ENCODE data around the gene CYGB. TPM values are rescaled to one million over a fixed set of nuclear protein-coding genes. Genes with fewer than 3 reads are reported as not detected.

The CYGB gene
- polyA plus RNA-seq, 3 donors = not detected

GRCh38 chr17:76558198-76559095, 20.9 kb upstream of the CYGB start:
- H3K9ac ChIP-seq (ENCODE audit: insufficient read depth, low read length, poor library complexity, severe bottlenecking) = peak overlapping the region; percentile 97
- no peaks in the 10 kb centered on the region for H3K27me3 ChIP-seq (ENCODE audit: control insufficient read depth in 2 of 2, insufficient read depth in 2 of 2, low read length in 2 of 2)
- H3K79me2 ChIP-seq (ENCODE audit: insufficient read depth, low read length) = peaks cover 52% of the 10 kb centered on the region
- peaks cover 15 to 22% of the 10 kb centered on the region in 2 donors for H3K36me3 ChIP-seq (replicated peaks in 1 of 2; ENCODE audit: control insufficient read depth in 1 of 2, insufficient read depth in 2 of 2, low read length in 2 of 2)
- H3K9me3 ChIP-seq (replicated peaks in 1 of 2; ENCODE audit: control insufficient read depth in 1 of 2, insufficient read depth in 1 of 2, low read length in 2 of 2) = no peaks in the 10 kb centered on the region
- Mint-ChIP-seq H3K27me3 (ENCODE audit: low read depth in 3 of 3) (no peaks in the 10 kb centered on the region), H3K27ac (peak overlapping the region; percentile 99 to 100 (median 100)), H3K36me3 (peaks cover 24 to 34% of the 10 kb centered on the region in 2 donors), H3K9me3 (no peaks in the 10 kb centered on the region), H3K4me3 (peak overlapping the region; percentile 95 to 99), H3K4me1 (peaks cover 60% of the 10 kb centered on the region)
- TF ChIP-seq, protein P1, sequence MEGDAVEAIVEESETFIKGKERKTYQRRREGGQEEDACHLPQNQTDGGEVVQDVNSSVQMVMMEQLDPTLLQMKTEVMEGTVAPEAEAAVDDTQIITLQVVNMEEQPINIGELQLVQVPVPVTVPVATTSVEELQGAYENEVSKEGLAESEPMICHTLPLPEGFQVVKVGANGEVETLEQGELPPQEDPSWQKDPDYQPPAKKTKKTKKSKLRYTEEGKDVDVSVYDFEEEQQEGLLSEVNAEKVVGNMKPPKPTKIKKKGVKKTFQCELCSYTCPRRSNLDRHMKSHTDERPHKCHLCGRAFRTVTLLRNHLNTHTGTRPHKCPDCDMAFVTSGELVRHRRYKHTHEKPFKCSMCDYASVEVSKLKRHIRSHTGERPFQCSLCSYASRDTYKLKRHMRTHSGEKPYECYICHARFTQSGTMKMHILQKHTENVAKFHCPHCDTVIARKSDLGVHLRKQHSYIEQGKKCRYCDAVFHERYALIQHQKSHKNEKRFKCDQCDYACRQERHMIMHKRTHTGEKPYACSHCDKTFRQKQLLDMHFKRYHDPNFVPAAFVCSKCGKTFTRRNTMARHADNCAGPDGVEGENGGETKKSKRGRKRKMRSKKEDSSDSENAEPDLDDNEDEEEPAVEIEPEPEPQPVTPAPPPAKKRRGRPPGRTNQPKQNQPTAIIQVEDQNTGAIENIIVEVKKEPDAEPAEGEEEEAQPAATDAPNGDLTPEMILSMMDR (IDR thresholded peaks at IDR 0.05) = peak; percentile 32
- peaks cover 45 to 69% of the 10 kb centered on the region in 2 donors for H3K4me1 ChIP-seq (ENCODE audit: control insufficient read depth in 1 of 2, insufficient read depth in 2 of 2, low read length in 2 of 2)
- H2AFZ ChIP-seq (ENCODE audit: insufficient read depth, low read depth, low read length, poor library complexity, severe bottlenecking) = peak overlapping the region; percentile 85
- peak overlapping the region; percentile 88 to 99 for H3K27ac ChIP-seq (ENCODE audit: low read depth in 1 of 2, low read length in 2 of 2)
- intact Hi-C loops (cut with micrococcal nuclease) = no loop called here
- DNase-seq = no peak
- peaks cover 35% of the 10 kb centered on the region for H4K20me1 ChIP-seq (ENCODE audit: insufficient read depth, low read length)
- WGBS (ENCODE audit: insufficient coverage) = 2% methylated on average over 9 of the region's 14 CpGs
- peak overlapping the region; percentile 94 for H3K4me2 ChIP-seq (replicated peaks; ENCODE audit: extremely low read depth, low read length, poor library complexity, severe bottlenecking)
- H3K4me3 ChIP-seq (replicated peaks in 1 of 3; ENCODE audit: low read depth in 2 of 3, low read length in 3 of 3) = peak overlapping the region; percentile 55 to 95 (median 84)

DNA sequence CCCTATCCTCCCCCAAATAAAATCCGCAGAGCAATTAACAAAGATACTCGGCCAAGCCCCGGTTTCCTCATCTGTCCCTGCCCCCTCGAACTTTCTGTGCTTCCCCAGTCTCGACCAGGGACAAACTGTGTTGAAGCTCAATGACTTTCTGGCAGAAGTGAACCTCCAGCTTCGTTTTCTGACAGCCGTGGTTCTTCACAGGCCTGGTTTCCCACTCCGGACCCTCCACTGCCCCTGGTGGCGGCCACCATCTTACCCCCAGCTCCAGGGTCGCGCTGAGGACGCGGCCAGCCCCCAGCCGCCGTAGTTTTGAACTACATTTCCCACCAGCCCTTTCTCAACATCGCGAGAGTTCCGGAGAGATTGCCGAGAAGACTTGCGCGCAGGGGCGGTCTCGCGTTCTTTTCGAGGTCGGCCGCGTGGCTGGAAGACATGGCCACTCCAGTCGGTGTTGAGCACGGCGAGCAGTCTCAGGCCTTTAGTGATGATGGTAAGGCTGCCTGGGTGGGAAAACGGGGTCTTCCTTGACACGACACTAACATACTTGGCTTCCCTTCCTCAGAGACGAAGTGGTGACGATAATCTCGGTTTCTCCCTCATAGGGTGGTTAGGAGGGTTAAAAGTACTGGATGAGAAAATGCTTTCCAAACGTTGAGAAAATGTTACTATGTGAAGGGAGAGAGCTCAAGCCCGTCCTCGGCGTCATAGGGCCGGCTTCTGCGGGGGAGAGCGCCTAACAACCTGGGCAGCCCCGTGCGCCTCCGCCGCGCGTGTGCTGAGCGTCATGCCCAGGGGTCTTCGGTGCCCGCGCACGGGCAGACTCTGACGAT, 20.1 kb upstream of the CYGB start:
- H3K4me3 Mint-ChIP-seq = peak overlapping the region; percentile 95 to 99
- Histone ChIP-seq H3K79me2 (ENCODE audit: insufficient read depth, low read length) (peaks cover 52% of the 10 kb centered on the region), H3K4me3 (replicated peaks in 1 of 3; ENCODE audit: low read depth in 2 of 3, low read length in 3 of 3) (peak overlapping the region; percentile 55 to 95 (median 84)), H3K27me3 (ENCODE audit: control insufficient read depth in 2 of 2, insufficient read depth in 2 of 2, low read length in 2 of 2) (no peaks in the 10 kb centered on the region), H3K9me3 (replicated peaks in 1 of 2; ENCODE audit: control insufficient read depth in 1 of 2, insufficient read depth in 1 of 2, low read length in 2 of 2) (no peaks in the 10 kb centered on the region), H3K27ac (ENCODE audit: low read depth in 1 of 2, low read length in 2 of 2) (peak overlapping the region; percentile 88 to 99), H3K4me1 (ENCODE audit: control insufficient read depth in 1 of 2, insufficient read depth in 2 of 2, low read length in 2 of 2) (peaks cover 45 to 61% of the 10 kb centered on the region in 2 donors), H3K4me2 (replicated peaks; ENCODE audit: extremely low read depth, low read length, poor library complexity, severe bottlenecking) (peak overlapping the region; percentile 94), H4K20me1 (ENCODE audit: insufficient read depth, low read length) (peaks cover 30% of the 10 kb centered on the region), H3K36me3 (replicated peaks in 1 of 2; ENCODE audit: control insufficient read depth in 1 of 2, insufficient read depth in 2 of 2, low read length in 2 of 2) (peaks cover 14 to 15% of the 10 kb centered on the region in 2 donors), H2AFZ (ENCODE audit: insufficient read depth, low read depth, low read length, poor library complexity, severe bottlenecking) (peak overlapping the region; percentile 85), H3K9ac (ENCODE audit: insufficient read depth, low read length, poor library complexity, severe bottlenecking) (peak overlapping the region; percentile 97)
- peak overlapping the region; percentile 99 to 100 (median 100) for H3K27ac Mint-ChIP-seq
- 0% methylated on average over 47 of the region's 55 CpGs for WGBS (ENCODE audit: insufficient coverage)
- H3K9me3 Mint-ChIP-seq = no peaks in the 10 kb centered on the region
- H3K4me1 Mint-ChIP-seq = peaks cover 56% of the 10 kb centered on the region
- TF ChIP-seq, protein P1 (IDR thresholded peaks at IDR 0.05) = peak; percentile 56
- intact Hi-C loops (cut with micrococcal nuclease) = no loop called here
- no peaks in the 10 kb centered on the region for H3K27me3 Mint-ChIP-seq (ENCODE audit: low read depth in 3 of 3)
- peaks cover 17 to 28% of the 10 kb centered on the region in 2 donors for H3K36me3 Mint-ChIP-seq
- peak; percentile 91 to 96 (median 95) for DNase-seq
